ENCODE results near the gene RCN2. TPM values are rescaled to one million over a fixed set of nuclear protein-coding genes. Genes with fewer than 3 reads are reported as not detected.

The RCN2 gene
- total RNA-seq, 2 donors from 2014 or later, result 51.4 to 66.9 TPM

DNA sequence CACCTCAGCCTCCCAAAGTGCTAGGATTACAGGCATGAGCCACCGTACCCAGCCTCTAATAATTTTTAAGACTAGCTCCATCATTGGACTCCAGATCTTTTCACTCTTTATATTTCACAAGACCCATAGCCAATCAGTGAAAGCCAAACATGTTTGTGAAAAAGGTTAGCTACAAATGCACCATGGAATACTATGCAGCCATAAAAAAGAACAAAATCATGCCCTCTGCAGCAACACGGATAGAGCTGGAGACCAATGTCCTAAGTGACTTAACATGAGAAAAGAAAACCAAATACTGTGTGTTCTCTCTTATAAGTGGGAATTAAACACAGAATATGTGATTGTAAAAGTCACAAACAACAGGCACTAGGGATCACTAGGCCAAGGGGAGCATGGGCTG, 29.6 kb upstream of the RCN2 start:
- Histone ChIP-seq H3K27ac (no peak overlapping the region), H3K36me3 (no peaks in the 10 kb centered on the region), H3K4me1 (ENCODE audit: control insufficient read depth in 1 of 2, low read depth in 2 of 2) (peaks cover 11 to 24% of the 10 kb centered on the region in 2 donors), H3K27me3 (replicated peaks; ENCODE audit: insufficient read depth) (no peaks in the 10 kb centered on the region), H3K9me3 (no peaks in the 10 kb centered on the region), H3K4me3 (no peak overlapping the region)
- TF ChIP-seq, protein P1, sequence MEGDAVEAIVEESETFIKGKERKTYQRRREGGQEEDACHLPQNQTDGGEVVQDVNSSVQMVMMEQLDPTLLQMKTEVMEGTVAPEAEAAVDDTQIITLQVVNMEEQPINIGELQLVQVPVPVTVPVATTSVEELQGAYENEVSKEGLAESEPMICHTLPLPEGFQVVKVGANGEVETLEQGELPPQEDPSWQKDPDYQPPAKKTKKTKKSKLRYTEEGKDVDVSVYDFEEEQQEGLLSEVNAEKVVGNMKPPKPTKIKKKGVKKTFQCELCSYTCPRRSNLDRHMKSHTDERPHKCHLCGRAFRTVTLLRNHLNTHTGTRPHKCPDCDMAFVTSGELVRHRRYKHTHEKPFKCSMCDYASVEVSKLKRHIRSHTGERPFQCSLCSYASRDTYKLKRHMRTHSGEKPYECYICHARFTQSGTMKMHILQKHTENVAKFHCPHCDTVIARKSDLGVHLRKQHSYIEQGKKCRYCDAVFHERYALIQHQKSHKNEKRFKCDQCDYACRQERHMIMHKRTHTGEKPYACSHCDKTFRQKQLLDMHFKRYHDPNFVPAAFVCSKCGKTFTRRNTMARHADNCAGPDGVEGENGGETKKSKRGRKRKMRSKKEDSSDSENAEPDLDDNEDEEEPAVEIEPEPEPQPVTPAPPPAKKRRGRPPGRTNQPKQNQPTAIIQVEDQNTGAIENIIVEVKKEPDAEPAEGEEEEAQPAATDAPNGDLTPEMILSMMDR (IDR thresholded peaks at IDR 0.05), result no peak
- ATAC-seq (ENCODE audit: insufficient number of reproducible peaks, low FRiP score, low read depth), result no peak
- no peak for DNase-seq (ENCODE audit: low spot score)

DNA sequence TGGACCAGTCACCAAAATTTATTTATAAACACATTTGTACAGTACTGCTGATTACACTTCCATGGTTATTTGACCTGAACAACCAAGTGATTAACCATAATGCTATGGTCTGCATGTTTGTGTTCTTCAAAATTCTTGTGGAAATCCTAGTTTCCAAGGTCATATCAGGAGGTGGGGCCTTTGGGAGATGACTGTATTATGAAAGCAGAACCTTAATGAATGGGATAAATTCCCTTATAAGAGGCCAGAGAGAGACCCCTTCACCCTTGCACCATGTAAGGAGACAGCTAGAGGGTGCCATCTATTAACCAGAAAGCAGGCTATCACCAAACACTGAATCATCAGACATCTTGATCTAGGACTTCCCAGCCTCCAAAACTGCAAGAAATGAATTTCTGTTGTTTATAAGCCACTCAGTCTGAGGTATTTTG, 28.3 kb upstream of the RCN2 start:
- Histone ChIP-seq H3K27me3 (replicated peaks; ENCODE audit: insufficient read depth) (no peaks in the 10 kb centered on the region), H3K9me3 (no peaks in the 10 kb centered on the region), H3K27ac (peak overlapping the region in 1 of 2 donors; percentile 89), H3K4me1 (ENCODE audit: control insufficient read depth in 1 of 2, low read depth in 2 of 2) (peaks cover 11 to 24% of the 10 kb centered on the region in 2 donors), H3K36me3 (no peaks in the 10 kb centered on the region), H3K4me3 (no peak overlapping the region)
- TF ChIP-seq, protein P1 (IDR thresholded peaks at IDR 0.05), result no peak
- ATAC-seq (ENCODE audit: insufficient number of reproducible peaks, low FRiP score, low read depth) (no peak), DNase-seq (ENCODE audit: low spot score) (no peak)

DNA sequence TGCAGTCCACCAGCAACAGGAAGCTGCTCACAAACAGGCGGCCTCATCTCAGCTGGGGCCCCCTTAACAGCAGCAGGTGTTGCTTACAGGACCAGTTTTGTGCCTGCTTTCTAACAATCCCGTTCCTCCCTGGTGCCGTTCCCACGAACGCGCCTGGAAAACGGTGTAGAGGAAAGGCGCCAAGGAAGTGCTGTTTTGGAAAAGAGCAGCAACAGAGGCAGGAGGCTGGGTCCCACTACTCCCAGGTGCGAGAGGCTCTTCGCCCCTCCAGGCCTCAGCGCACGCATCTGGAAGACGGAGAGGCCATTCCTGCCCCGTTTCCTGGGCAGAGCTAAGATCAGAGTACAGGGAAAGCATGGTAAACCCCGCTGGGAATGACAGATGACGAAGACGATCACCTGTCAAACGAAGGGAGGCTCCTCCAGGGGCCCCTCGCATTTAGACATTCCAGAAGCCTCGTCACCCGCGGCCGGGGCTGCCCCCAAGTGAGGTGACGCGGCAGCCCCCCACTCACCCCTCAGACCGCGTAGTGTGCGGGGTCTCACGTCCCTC, 27.0 kb upstream of the RCN2 start:
- H3K4me1 ChIP-seq (ENCODE audit: control insufficient read depth in 1 of 2, low read depth in 2 of 2), result peaks cover 11 to 24% of the 10 kb centered on the region in 2 donors

DNA sequence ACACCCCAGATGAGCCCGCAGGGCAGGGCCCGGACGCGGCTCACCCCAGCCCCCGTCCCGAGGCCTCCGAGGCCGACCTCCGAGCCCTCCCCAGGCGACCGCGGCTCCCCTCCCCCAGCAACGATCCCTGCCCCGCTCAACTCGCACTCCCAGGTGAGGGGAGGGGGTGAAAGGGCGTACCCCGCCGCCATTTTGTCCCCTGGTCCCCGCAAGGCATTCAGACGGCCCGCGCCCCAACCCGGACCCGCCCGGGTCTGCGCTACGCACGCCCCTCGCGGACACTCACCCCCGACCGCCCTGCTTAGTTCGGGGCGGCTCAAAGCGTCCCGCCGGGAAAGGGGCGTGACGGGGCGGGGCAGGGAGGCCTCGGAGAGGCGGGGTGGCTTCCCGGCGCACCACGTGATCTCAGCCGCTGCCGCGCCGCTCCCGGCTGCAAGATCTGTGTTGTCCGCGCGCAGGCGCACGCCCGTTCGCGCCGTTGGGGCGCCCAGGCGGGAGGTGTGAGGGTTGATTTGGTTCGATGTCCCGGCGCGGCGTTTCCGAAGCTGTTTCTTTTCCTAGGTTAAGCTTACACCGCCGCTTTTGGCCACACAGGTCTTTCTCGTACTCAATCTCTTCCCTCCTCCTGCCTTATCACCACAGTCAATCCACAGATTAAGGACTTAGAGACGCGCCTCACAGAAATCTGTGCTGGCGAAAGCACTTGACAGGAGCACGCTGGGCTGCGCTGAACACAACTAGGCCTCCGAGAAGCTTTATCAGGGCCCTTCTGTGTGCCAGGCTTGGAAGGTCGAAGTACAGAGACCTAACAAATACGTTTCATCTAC, 26.3 kb upstream of the RCN2 start, which contains the start of gene SCAPER:
SCAPER (minus strand) TSS at position 328 of the 827 bp plus-strand sequence. CDS start 21,523 bp downstream, outside the sequence.
- H3K27ac ChIP-seq, result peak within 1 kb of the TSS; percentile 82 to 89
- no peaks in the 10 kb centered on the region for H3K27me3 ChIP-seq (replicated peaks; ENCODE audit: insufficient read depth)
- H3K36me3 ChIP-seq, result no peaks in the 10 kb centered on the region
- H3K4me1 ChIP-seq (ENCODE audit: control insufficient read depth in 1 of 2, low read depth in 2 of 2), result peaks cover 11 to 24% of the 10 kb centered on the region in 2 donors
- TF ChIP-seq, protein P1 (IDR thresholded peaks at IDR 0.05), result no peak
- peak; percentile 56 for DNase-seq (ENCODE audit: low spot score)
- ATAC-seq (ENCODE audit: insufficient number of reproducible peaks, low FRiP score, low read depth), result peak; percentile 95
- H3K9me3 ChIP-seq, result no peaks in the 10 kb centered on the region
- H3K4me3 ChIP-seq, result peak within 1 kb of the TSS; percentile 99

More for the DNA sequence above, 27.0 kb upstream of the RCN2 start:
- Histone ChIP-seq H3K27me3 (replicated peaks; ENCODE audit: insufficient read depth) (no peaks in the 10 kb centered on the region), H3K9me3 (no peaks in the 10 kb centered on the region), H3K36me3 (no peaks in the 10 kb centered on the region), H3K27ac (peak overlapping the region; percentile 82 to 89), H3K4me3 (peak overlapping the region; percentile 99)
- ATAC-seq (ENCODE audit: insufficient number of reproducible peaks, low FRiP score, low read depth) (no peak), DNase-seq (ENCODE audit: low spot score) (no peak)
- TF ChIP-seq, protein P1 (IDR thresholded peaks at IDR 0.05), result no peak

DNA sequence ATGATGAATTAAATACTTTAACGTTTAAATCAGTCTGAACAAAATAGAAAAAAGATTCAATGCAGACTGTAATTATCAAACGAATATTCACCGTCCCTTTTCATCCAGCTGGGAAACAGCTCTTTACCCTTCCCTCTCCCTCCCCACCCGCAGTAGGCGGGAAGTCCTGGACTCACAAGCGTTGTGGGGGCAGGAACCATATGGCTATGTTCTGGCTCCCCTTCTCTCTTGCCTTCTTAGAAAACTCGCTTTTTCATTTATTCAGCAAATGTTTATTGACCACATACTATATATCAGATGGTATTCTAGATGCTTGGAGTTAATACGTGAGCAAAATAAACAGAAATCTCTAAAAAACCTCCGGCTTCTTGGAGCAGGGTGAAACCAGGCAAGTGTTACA, 25.7 kb upstream of the RCN2 start:
- Histone ChIP-seq H3K9me3 (no peaks in the 10 kb centered on the region), H3K4me3 (peak overlapping the region; percentile 99), H3K27me3 (replicated peaks; ENCODE audit: insufficient read depth) (no peaks in the 10 kb centered on the region), H3K4me1 (ENCODE audit: control insufficient read depth in 1 of 2, low read depth in 2 of 2) (peaks cover 11 to 24% of the 10 kb centered on the region in 2 donors), H3K27ac (peak overlapping the region; percentile 82 to 89), H3K36me3 (no peaks in the 10 kb centered on the region)
- DNase-seq (ENCODE audit: low spot score) (no peak), ATAC-seq (ENCODE audit: insufficient number of reproducible peaks, low FRiP score, low read depth) (no peak)
- TF ChIP-seq, protein P1 (IDR thresholded peaks at IDR 0.05), result no peak
